ENCODE data around the gene CHDH.

Gene CHDH

DNA sequence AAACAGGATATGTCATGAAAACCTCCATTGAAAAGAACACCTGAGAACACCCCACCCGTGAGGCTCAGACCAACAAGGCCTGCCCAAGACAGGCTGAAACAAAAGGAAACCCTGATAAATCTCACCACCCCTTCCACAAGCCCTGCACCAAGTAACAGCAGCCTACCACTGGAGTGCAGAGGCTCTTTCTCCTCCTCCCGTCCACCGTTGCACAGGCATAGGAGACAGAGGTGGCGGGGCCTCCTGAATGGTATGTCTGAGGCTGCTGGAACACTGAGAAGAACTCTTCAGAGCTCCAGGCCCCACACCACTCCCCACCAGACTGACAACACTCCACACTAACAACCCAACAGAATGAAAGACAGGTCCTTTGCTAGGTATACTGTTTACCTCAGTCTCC, 21.4 kb downstream of the CHDH start:
- no peak for TF ChIP-seq ZNF274 (IDR thresholded peaks at IDR 0.05; ENCODE audit: low read depth, low read length)
- H3K4me3 ChIP-seq (ENCODE audit: low read length) = no peak overlapping the region

- TF ChIP-seq ZNF274 (IDR thresholded peaks at IDR 0.05; ENCODE audit: low read depth, low read length) = no peak
Observed at GRCh38 chr3:53823956-53824657, 22.1 kb downstream of the CHDH start.

GRCh38 chr3:53823026-53823955, 22.9 kb downstream of the CHDH start:
- TF ChIP-seq ZNF274 (IDR thresholded peaks at IDR 0.05; ENCODE audit: low read depth, low read length) = no peak
- H3K4me3 ChIP-seq (ENCODE audit: low read length) = no peak overlapping the region

More at GRCh38 chr3:53823956-53824657, 22.1 kb downstream of the CHDH start:
- H3K4me3 ChIP-seq (ENCODE audit: low read length) = no peak overlapping the region

GRCh38 chr3:53822331-53822741, 23.9 kb downstream of the CHDH start:
- TF ChIP-seq ZNF274 (IDR thresholded peaks at IDR 0.05; ENCODE audit: low read depth, low read length) = no peak
- no peak overlapping the region for H3K4me3 ChIP-seq (ENCODE audit: low read length)

- TF ChIP-seq ZNF274 (IDR thresholded peaks at IDR 0.05; ENCODE audit: low read depth, low read length) = no peak
Observed at GRCh38 chr3:53821631-53822121, 24.5 kb downstream of the CHDH start.

GRCh38 chr3:53820756-53821580, 25.3 kb downstream of the CHDH start:
- H3K4me3 ChIP-seq (ENCODE audit: low read length) = no peak overlapping the region
- no peak for TF ChIP-seq ZNF274 (IDR thresholded peaks at IDR 0.05; ENCODE audit: low read depth, low read length)

More at GRCh38 chr3:53821631-53822121, 24.5 kb downstream of the CHDH start:
- no peak overlapping the region for H3K4me3 ChIP-seq (ENCODE audit: low read length)

DNA sequence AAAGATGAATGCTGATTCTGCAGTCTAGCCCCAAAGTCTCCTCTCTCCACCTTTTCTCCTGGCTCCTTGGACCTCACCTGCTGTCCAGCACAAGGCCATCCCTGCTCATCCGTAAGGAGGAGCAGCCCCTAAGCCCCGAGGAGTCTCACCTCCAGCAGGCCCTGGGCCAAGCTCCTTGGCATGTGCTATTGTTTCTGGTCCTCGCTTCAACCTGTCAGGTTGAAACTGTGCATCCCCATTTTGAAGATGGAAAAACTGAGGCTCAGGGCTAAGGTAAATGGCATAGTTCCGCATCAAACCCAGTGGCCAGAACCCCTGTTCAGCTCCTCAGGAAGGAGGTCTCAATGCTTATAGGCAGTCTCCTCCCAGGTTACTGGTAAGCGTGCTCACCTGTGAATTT, 26.1 kb downstream of the CHDH start:
- TF ChIP-seq ZNF274 (IDR thresholded peaks at IDR 0.05; ENCODE audit: low read depth, low read length) = no peak
- no peak overlapping the region for H3K4me3 ChIP-seq (ENCODE audit: low read length)

GRCh38 chr3:53819163-53819868, 26.9 kb downstream of the CHDH start:
- no peak for TF ChIP-seq ZNF274 (IDR thresholded peaks at IDR 0.05; ENCODE audit: low read depth, low read length)

DNA sequence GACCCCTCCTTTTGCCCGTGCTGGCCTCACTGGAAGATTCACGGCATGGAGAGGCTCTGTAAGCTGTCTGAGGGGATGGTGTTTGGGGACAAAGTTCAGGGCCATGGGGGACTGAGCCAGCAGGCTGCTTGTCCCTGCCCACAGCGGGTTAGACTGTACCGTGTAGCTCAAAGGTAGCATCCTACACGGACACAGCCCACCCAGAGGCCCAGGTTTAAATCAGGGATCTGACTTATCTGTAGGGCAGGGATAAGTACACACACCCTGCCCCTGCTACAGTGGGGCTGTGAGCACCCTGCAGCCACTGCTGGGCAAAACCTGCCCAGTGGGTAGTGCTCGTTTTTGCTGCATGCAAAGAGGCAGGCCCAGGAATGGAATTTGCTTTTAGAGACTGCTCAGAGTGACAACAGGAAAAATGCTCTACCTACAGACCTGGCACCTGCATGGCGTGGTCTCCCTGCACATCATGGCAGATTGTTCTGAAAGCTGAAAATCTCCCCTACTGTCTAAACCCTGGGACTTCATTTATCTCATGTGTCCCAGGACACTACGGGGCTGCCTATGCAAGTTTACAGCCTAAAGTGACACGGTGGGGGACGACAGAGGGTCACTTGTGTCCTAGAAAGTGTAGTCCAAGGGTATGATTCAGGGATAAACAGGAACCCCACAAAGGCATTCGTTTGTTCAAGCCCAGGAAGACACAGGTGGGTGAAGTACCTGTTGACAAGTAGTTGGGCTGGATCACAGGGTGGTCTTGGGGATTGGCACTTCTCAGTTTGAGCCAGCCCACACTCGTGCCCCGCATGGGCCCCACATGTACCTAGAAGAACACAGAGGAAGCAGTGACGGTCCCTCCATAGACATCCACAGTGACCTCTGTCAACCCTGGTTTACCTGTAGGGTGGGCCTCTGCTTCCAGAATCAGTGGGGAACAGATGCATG, 27.7 kb downstream of the CHDH start:
- TF ChIP-seq ZNF274 (IDR thresholded peaks at IDR 0.05; ENCODE audit: low read depth, low read length) = no peak
- no peak overlapping the region for H3K4me3 ChIP-seq (ENCODE audit: low read length)

More at GRCh38 chr3:53819163-53819868, 26.9 kb downstream of the CHDH start:
- H3K4me3 ChIP-seq (ENCODE audit: low read length) = no peak overlapping the region

DNA sequence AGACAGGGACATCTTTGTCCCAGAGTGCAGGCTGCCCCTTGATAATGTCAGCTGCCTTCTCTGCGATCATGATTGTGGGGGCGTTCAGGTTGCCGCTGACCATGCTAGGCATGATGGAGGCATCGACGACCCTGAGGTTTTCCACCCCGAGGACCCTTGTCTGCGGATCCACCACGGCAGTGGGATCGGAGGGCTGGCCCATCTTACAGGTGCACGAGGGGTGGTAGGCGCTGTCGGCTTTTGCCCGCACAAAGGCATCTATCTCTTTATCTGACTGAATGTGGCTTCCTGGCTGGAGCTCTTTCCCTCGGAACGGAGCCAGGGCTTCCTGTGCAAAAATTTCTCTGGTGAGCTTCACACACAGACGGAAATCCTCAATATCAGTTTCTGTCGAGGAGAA, 28.4 kb downstream of the CHDH start:
- no peak for TF ChIP-seq ZNF274 (IDR thresholded peaks at IDR 0.05; ENCODE audit: low read depth, low read length)
- no peak overlapping the region for H3K4me3 ChIP-seq (ENCODE audit: low read length)

GRCh38 chr3:53817211-53817610, 29.0 kb downstream of the CHDH start:
- H3K4me3 ChIP-seq (ENCODE audit: low read length) = no peak overlapping the region
- TF ChIP-seq ZNF274 (IDR thresholded peaks at IDR 0.05; ENCODE audit: low read depth, low read length) = no peak

- TF ChIP-seq ZNF274 (IDR thresholded peaks at IDR 0.05; ENCODE audit: low read depth, low read length) = no peak
- no peak overlapping the region for H3K4me3 ChIP-seq (ENCODE audit: low read length)
Observed at GRCh38 chr3:53816425-53816824, 29.8 kb downstream of the CHDH start.
